22Rv1 (cell line): ENCODE measurements around the gene KCNK6.
A peak's percentile ranks its signal among the peaks of the same experiment; 100 is the strongest.

Experiments
- H3K27ac ChIP-seq: fragments of 450-650 bp; 2 replicates; pipeline ENCODE4 v1.5.1; 2017
- CTCF ChIP-seq: fragments of 450-650 bp; IDR thresholded peaks from 2 replicates; pipeline ENCODE4 v1.5.1; 2017; ENCODE audit warnings: mild to moderate bottlenecking
- ZFX ChIP-seq: fragments of 450-650 bp; IDR thresholded peaks from 2 replicates; pipeline ENCODE4 v1.6.1; 2017; ENCODE audit warnings: antibody characterized with exemption, borderline replicate concordance

Gene KCNK6

GRCh38 chr19:38355728-38356725 is 36.4 kb downstream of the KCNK6 start:
- H3K27ac ChIP-seq, result no peak overlapping the region
- TF ChIP-seq ZFX (no peak), CTCF (no peak)

- TF ChIP-seq CTCF (no peak), ZFX (no peak)
Measured at GRCh38 chr19:38358071-38358470, 38.4 kb downstream of the KCNK6 start.

GRCh38 chr19:38359242-38360021 is 39.8 kb downstream of the KCNK6 start:
- no peak overlapping the region for H3K27ac ChIP-seq
- no peak for TF ChIP-seq CTCF
- TF ChIP-seq ZFX, result no peak

More at GRCh38 chr19:38358071-38358470, 38.4 kb downstream of the KCNK6 start:
- no peak overlapping the region for H3K27ac ChIP-seq

GRCh38 chr19:38360351-38360750 is 40.7 kb downstream of the KCNK6 start:
- no peak for TF ChIP-seq ZFX
- TF ChIP-seq CTCF, result no peak
- H3K27ac ChIP-seq, result no peak overlapping the region

- TF ChIP-seq CTCF (no peak), ZFX (no peak)
- H3K27ac ChIP-seq, result peak overlapping the region; percentile 54
Measured at GRCh38 chr19:38360839-38361631, 41.4 kb downstream of the KCNK6 start.

GRCh38 chr19:38361633-38362075 is 42.0 kb downstream of the KCNK6 start:
- peak overlapping the region; percentile 54 for H3K27ac ChIP-seq
- TF ChIP-seq CTCF (peak; percentile 12; the same call in 1 of the 2 replicates), ZFX (no peak)
